Measurements from ENCODE around the gene KCNQ1. TPM values are rescaled to one million over a fixed set of nuclear protein-coding genes. Genes with fewer than 3 reads are reported as not detected.

KCNQ1 gene
- total and polyA plus RNA-seq, 7 donors = 0.48 to 3.1 (median 1.1) TPM

- Histone ChIP-seq H3K4me3 (no peak overlapping the region), H3K27me3 (ENCODE audit: insufficient read depth in 3 of 3, low read length in 2 of 3) (no peaks in the 10 kb centered on the region), H3K9me3 (peaks cover 46% of the 10 kb centered on the region), H3K4me1 (peaks cover 9% of the 10 kb centered on the region), H3K27ac (no peak overlapping the region), H3K36me3 (ENCODE audit: insufficient read depth in 1 of 2, low read depth in 1 of 2) (no peaks in the 10 kb centered on the region)
- no peak for ATAC-seq
- 92 to 95% (median 94%) methylated on average over 4 of the region's 4 CpGs for WGBS, 3 donors
- TF ChIP-seq, protein P1, sequence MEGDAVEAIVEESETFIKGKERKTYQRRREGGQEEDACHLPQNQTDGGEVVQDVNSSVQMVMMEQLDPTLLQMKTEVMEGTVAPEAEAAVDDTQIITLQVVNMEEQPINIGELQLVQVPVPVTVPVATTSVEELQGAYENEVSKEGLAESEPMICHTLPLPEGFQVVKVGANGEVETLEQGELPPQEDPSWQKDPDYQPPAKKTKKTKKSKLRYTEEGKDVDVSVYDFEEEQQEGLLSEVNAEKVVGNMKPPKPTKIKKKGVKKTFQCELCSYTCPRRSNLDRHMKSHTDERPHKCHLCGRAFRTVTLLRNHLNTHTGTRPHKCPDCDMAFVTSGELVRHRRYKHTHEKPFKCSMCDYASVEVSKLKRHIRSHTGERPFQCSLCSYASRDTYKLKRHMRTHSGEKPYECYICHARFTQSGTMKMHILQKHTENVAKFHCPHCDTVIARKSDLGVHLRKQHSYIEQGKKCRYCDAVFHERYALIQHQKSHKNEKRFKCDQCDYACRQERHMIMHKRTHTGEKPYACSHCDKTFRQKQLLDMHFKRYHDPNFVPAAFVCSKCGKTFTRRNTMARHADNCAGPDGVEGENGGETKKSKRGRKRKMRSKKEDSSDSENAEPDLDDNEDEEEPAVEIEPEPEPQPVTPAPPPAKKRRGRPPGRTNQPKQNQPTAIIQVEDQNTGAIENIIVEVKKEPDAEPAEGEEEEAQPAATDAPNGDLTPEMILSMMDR (IDR thresholded peaks at IDR 0.05) = no peak
- DNase-seq = no peak
- intact Hi-C loops (cut with DNase I) = no loop called here
Observed at GRCh38 chr11:2651054-2651617, 206.3 kb downstream of the KCNQ1 start.

DNA sequence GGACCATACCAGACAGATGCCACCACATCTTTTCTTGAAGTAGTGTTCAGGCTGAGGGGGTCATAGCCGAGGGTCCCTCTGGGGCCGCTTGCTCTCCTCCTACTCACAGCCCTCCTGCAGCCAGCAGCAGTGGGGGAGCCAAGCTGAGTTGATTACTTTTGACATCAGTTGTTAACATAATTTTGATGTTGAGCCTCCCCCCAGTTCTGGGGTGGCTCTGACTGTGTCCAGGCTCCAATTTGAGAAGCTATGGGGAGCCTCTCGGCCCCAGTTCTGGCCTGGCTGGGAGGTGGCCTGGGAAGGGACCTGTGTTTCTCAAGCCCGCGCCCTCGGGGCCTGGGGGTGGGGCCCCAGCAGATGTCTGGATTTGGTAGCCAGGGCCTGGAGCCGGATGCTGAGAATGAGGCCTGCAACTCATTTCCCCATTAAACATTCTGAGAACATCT is 207.0 kb downstream of the KCNQ1 start:
- Histone ChIP-seq H3K4me1 (peaks cover 9% of the 10 kb centered on the region), H3K27me3 (ENCODE audit: insufficient read depth in 3 of 3, low read length in 2 of 3) (no peaks in the 10 kb centered on the region), H3K36me3 (ENCODE audit: insufficient read depth in 1 of 2, low read depth in 1 of 2) (no peaks in the 10 kb centered on the region), H3K4me3 (no peak overlapping the region), H3K27ac (no peak overlapping the region), H3K9me3 (peaks cover 41% of the 10 kb centered on the region)
- DNase-seq (peak in 1 of 2 donors; percentile 66), ATAC-seq (no peak)
- TF ChIP-seq, protein P1 (IDR thresholded peaks at IDR 0.05) = no peak
- intact Hi-C loops (cut with DNase I) = no loop called here
- 72 to 87% (median 78%) methylated on average over 7 of the region's 7 CpGs for WGBS, 3 donors

DNA sequence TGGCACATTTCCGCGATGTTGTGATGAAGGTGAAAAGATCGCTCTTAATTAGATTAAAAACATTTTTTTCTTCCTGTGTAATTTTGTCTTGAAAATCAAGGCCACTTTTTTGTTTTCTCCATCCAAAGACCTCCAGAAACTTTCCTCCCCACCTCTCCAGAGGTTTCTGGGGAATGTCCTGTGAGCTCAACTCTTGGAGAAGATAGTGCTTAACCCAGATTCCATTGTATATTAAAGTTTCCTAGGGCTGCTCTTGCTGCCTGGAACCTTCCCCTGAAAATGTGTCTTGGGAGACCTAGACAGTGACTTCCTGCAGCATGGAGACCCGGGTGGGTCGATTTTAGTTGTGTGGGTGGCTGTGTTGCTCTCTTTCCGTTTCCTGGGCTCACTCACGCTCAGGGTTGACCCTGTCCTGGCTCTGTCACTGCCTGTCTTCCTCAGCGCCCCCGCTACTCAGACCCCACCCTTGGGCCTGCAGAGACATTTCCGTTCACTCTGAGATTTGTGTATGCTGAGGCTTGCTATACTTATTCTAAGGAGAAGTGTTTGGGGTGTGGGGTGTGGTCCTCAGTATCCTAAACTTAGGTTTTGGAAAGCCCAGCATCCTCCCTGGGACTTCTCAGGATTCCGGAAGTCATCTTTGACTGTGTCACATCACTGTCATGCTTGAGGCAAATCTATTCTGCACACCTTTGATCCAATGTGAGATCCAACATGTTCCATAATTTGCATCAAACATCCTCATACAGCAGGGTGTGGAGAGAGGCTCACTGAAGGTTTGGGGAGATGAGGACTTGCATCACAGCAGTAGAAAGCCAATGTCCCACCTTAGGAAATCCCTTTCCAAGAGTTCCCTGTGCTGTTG is 207.8 kb downstream of the KCNQ1 start:
- H3K36me3 ChIP-seq (ENCODE audit: insufficient read depth in 1 of 2, low read depth in 1 of 2) = no peaks in the 10 kb centered on the region
- H3K27me3 ChIP-seq (ENCODE audit: insufficient read depth in 3 of 3, low read length in 2 of 3) = no peaks in the 10 kb centered on the region
- intact Hi-C loops (cut with DNase I) = no loop called here
- H3K4me1 ChIP-seq = peaks cover 11% of the 10 kb centered on the region
- H3K9me3 ChIP-seq = peaks cover 34% of the 10 kb centered on the region
- 71 to 76% (median 74%) methylated on average over 11 of the region's 11 CpGs for WGBS, 3 donors
- TF ChIP-seq, protein P1 (IDR thresholded peaks at IDR 0.05) = no peak
- ATAC-seq (no peak), DNase-seq (no peak)
- no peak overlapping the region for H3K4me3 ChIP-seq
- H3K27ac ChIP-seq = no peak overlapping the region

DNA sequence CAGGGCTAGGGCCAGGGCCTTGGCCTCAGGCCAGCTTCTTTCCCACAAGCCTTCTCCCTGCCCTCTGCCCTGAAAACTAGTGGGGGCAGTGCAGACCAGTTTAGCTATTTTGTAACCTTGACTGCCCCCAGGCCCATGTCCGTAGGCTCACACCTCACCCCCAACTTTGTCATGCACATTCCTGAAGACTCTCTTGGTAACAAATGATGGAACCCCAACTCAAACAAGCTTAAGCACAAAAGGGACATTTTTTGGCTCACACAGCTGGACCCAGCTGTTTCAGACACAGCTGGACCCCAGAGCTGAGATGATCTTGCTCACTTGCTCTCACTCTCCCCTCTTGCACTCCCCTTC is 208.4 kb downstream of the KCNQ1 start:
- TF ChIP-seq, protein P1 (IDR thresholded peaks at IDR 0.05) = no peak
- Histone ChIP-seq H3K9me3 (peaks cover 30% of the 10 kb centered on the region), H3K27me3 (ENCODE audit: insufficient read depth in 3 of 3, low read length in 2 of 3) (no peaks in the 10 kb centered on the region), H3K4me1 (peaks cover 15% of the 10 kb centered on the region), H3K27ac (no peak overlapping the region), H3K4me3 (no peak overlapping the region), H3K36me3 (ENCODE audit: insufficient read depth in 1 of 2, low read depth in 1 of 2) (no peaks in the 10 kb centered on the region)
- no peak for ATAC-seq
- intact Hi-C loops (cut with DNase I) = no loop called here
- peak in 1 of 2 donors; percentile 51 for DNase-seq
- WGBS, 3 donors = 69 to 82% (median 74%) methylated on average over 1 of the region's 1 CpG

Data from psoas muscle (tissue), 8 donors.